ENCODE results near the gene SLC38A6.

DNA sequence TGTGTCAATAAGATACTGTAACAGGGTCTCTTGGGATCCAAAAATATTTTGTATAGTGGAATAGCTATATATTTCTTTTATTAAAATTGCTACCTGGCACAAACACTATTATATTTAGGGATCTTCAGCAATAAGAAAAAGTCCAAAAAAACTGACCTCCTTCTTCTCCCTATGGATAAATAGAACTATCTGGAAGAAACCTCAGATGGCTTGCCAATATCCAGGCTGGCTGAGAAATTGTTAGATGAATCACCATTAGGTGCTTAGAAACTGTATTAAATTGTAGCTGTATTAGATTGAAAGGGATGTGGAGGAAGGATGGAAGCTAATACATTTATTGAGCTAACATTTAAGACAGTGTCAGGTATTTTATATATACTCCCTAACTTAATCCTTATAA is 66.0 kb downstream of the SLC38A6 start:
- TF ChIP-seq CTCF (conservative IDR thresholded peaks at IDR 0.05; ENCODE audit: low read length) = no peak
- no peak for TF ChIP-seq EZH2phosphoT487 (IDR thresholded peaks at IDR 0.05; ENCODE audit: borderline replicate concordance)

Data from Loucy (cell line).